Amniotic stem cell (primary cell): ENCODE data around the gene PATJ.
"Not testable (repeated sequence)": the region's sequence is repeated elsewhere in the genome, so short reads cannot be mapped to it uniquely, and the experiment has no call there.

Experiments
- DNase-seq: peaks from one replicate; lab custom pipeline; 2025; lab: John Stamatoyannopoulos, UW

PATJ gene

GRCh38 chr1:61741711-61742619 is at the start of gene PATJ:
Gene PATJ (plus strand): TSS chr1:61742480. CDS start chr1:61762893, 20,413 bp downstream.
- DNase-seq = no peak

GRCh38 chr1:61699911-61700851 is 42.1 kb upstream of the PATJ start:
- DNase-seq = no peak

GRCh38 chr1:61708953-61709907 is 33.0 kb upstream of the PATJ start:
- DNase-seq = no peak

- no peak for DNase-seq
These were observed 32.4 kb upstream of the PATJ start for GRCh38 chr1:61709908-61710289.

- DNase-seq = peak; percentile 9
These were observed 31.0 kb upstream of the PATJ start for GRCh38 chr1:61711257-61711656.

- DNase-seq = no peak
These were observed 30.3 kb upstream of the PATJ start for GRCh38 chr1:61711969-61712368.

- not testable (repeated sequence) for DNase-seq
These were observed 23.1 kb upstream of the PATJ start for GRCh38 chr1:61718996-61719663.

- DNase-seq = no peak
These were observed 17.8 kb upstream of the PATJ start for GRCh38 chr1:61724506-61724812.

- peak; percentile 79 for DNase-seq
These were observed 17.2 kb upstream of the PATJ start, which contains the start of gene TM2D1 for GRCh38 chr1:61724813-61725694. Gene TM2D1 (minus strand): TSS chr1:61725141. CDS start chr1:61725120, 21 bp downstream.

GRCh38 chr1:61727544-61727943 is 14.7 kb upstream of the PATJ start:
- DNase-seq = no peak

GRCh38 chr1:61730679-61731078 is 11.6 kb upstream of the PATJ start:
- not testable (repeated sequence) for DNase-seq

GRCh38 chr1:61732726-61733125 is 9.6 kb upstream of the PATJ start:
- no peak for DNase-seq

- no peak for DNase-seq
These were observed 1.3 kb upstream of the PATJ start for GRCh38 chr1:61740751-61741700.

- no peak for DNase-seq
These were observed 545 bp downstream of the PATJ start for GRCh38 chr1:61742620-61743430.

- DNase-seq = no peak
These were observed 1.1 kb downstream of the PATJ start for GRCh38 chr1:61743431-61743705.

- no peak for DNase-seq
These were observed 1.7 kb downstream of the PATJ start for GRCh38 chr1:61743716-61744580.

- DNase-seq = no peak
These were observed 4.5 kb downstream of the PATJ start for GRCh38 chr1:61746813-61747212.
